ENCODE data around the gene TMEM179.

The TMEM179 gene

GRCh38 chr14:104596927-104597351 is 7.6 kb downstream of the TMEM179 start:
- no peak overlapping the region for H3K4me3 ChIP-seq (ENCODE audit: low read depth, low read length)
- TF ChIP-seq CTCF (IDR thresholded peaks at IDR 0.05; ENCODE audit: low read depth, low read length) = no peak

GRCh38 chr14:104596451-104596918 is 8.1 kb downstream of the TMEM179 start:
- H3K4me3 ChIP-seq (ENCODE audit: low read depth, low read length) = no peak overlapping the region
- no peak for TF ChIP-seq CTCF (IDR thresholded peaks at IDR 0.05; ENCODE audit: low read depth, low read length)

GRCh38 chr14:104595911-104596450 is 8.6 kb downstream of the TMEM179 start:
- TF ChIP-seq CTCF (IDR thresholded peaks at IDR 0.05; ENCODE audit: low read depth, low read length) = no peak
- no peak overlapping the region for H3K4me3 ChIP-seq (ENCODE audit: low read depth, low read length)

- no peak overlapping the region for H3K4me3 ChIP-seq (ENCODE audit: low read depth, low read length)
- TF ChIP-seq CTCF (IDR thresholded peaks at IDR 0.05; ENCODE audit: low read depth, low read length) = no peak
Measured at GRCh38 chr14:104595116-104595675, 9.4 kb downstream of the TMEM179 start.

GRCh38 chr14:104594310-104595046 is 10.1 kb downstream of the TMEM179 start:
- no peak overlapping the region for H3K4me3 ChIP-seq (ENCODE audit: low read depth, low read length)
- TF ChIP-seq CTCF (IDR thresholded peaks at IDR 0.05; ENCODE audit: low read depth, low read length) = no peak

GRCh38 chr14:104593710-104594136 is 10.8 kb downstream of the TMEM179 start:
- no peak for TF ChIP-seq CTCF (IDR thresholded peaks at IDR 0.05; ENCODE audit: low read depth, low read length)
- H3K4me3 ChIP-seq (ENCODE audit: low read depth, low read length) = no peak overlapping the region

- TF ChIP-seq CTCF (IDR thresholded peaks at IDR 0.05; ENCODE audit: low read depth, low read length) = peak; percentile 7; the same call in 1 of the 2 replicates
- H3K4me3 ChIP-seq (ENCODE audit: low read depth, low read length) = no peak overlapping the region
Measured at GRCh38 chr14:104593241-104593701, 11.3 kb downstream of the TMEM179 start.
